GM18907 (cell line): ENCODE results near the gene TNFAIP2.

ENCODE experiments used
- ATAC-seq: cut with Tn5 transposase; IDR thresholded peaks from one replicate; pipeline ENCODE4 v1.9.1; 2021; ENCODE audit warnings: mild to moderate bottlenecking, moderate library complexity; ENCODE audit not compliant: unreplicated experiment

TNFAIP2 gene, protein sequence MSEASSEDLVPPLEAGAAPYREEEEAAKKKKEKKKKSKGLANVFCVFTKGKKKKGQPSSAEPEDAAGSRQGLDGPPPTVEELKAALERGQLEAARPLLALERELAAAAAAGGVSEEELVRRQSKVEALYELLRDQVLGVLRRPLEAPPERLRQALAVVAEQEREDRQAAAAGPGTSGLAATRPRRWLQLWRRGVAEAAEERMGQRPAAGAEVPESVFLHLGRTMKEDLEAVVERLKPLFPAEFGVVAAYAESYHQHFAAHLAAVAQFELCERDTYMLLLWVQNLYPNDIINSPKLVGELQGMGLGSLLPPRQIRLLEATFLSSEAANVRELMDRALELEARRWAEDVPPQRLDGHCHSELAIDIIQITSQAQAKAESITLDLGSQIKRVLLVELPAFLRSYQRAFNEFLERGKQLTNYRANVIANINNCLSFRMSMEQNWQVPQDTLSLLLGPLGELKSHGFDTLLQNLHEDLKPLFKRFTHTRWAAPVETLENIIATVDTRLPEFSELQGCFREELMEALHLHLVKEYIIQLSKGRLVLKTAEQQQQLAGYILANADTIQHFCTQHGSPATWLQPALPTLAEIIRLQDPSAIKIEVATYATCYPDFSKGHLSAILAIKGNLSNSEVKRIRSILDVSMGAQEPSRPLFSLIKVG

DNA sequence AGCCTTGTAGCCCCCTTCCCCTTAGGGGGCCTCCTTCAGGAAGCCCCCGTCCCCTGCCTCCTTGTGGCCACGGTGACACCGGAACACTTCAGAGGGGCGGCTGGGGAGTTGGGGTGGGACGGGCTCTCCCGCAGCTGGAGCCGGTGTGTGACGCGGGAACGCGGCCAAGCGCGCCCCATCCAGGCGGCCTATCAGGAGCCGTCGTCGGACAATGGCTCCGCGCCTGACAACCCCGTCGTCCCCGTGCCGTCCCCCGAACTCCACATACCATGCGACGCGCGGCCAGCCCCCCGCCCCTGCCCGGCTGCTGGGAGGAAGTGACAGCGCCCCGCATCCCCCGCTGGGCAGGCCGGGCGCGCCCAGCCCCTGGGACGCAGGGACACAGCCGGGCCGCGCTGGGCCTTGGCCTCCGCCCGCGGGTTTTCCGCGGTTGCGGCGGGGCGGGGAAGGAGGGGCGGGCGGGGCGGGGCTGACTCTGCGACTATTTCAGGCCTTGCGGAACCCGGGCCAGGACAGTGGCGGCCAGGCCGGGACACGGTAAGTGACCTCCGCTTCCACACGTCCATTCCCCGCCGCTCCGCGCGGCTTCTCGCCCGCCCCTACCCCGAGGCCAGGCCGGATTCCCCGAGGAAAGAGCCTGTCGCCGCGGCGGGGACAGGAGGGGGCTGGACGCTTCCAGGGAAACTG lies at the start of gene TNFAIP2:
TSS of gene TNFAIP2 (plus strand) at position 515 of the 687 bp plus-strand sequence. CDS start 2,997 bp downstream, outside the sequence.
- ATAC-seq: no peak

DNA sequence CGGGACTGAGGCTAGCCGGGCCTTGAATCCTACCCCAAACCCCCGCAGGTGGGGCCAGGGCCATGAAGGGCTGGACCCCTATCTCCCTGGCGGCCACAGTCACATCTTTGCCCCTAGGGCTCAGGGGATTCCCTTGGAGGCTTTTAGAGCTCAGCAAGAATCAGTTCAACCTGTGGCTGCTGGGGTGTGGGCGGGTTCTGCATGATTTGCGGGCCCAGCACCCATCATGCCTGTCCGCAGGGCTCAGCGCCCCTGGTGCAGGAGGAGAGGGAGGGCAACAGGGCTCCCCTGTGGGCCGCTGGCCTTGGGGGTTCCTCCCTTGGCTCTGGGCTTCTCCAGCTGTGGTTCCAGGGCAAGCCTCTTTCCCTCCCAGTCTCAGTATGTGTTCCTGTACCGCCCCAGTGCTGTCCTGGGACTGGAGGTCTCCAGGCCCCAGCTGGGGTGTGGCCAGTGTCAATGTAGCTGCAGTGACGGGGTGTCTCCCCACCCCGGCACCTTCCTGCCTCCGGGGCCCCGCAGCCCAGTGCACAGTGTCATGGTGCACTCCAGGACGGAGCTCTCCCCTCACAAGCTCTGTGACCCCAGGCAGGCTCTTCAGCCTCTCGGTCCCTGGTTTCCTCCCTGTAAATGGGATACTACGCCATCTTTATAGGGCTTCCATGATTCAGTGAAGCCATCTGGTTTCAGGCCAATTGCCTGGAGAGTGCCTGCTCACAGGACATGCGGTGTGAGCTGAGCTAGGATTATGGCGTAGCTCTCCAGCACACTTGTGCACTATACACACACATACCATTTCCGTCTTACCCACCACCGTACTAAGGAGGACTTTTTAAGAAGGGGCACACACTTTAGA lies 49.2 kb upstream of the TNFAIP2 start:
- ATAC-seq: no peak

DNA sequence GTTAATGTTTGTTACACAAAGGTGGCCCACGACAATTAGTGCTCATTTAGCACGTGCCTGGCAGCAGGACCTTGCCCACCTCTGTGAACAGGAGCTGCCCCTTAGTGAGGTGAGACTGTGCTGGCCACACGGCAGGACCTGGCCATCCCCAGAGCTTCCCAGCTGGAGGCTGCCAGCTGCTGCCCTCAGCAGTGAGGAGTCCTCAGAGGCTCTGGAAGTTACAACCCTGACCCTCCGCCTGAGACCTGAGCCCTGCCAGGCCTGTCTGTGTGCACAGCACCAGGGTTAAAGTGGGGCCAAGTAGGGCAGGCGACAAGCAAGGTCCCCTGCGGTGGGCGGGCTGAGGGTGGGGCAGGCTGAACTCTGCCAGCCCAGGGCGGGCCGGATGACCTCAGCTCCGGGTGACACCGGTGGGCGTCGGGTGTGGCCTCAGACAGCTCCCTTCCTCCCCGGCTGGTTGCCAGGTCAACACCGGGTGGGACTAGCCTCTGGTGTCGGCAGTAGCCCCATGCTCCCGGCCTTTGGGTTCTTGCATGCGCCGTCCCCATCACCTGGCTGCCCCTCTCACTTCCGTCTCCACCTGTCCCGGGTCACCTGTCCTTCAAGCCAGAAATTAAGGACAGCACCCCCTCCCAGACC lies 48.4 kb upstream of the TNFAIP2 start:
- no peak for ATAC-seq

DNA sequence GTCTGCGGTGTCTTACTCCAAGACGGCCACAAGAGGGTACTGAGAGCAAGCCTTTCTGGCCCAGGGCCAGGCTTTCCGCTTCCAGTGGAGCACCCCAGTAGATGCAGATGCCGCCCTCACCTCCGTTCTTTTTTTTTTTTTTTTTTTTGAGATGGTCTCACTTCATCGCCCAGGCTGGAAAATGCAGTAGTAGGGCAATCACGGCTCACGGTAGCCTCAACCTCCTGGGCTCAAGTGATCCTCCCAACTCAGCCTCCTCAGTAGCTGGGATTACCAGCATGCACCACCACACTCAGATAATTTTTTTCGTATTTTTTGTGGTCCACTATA lies 44.9 kb upstream of the TNFAIP2 start:
- peak; percentile 53 for ATAC-seq

DNA sequence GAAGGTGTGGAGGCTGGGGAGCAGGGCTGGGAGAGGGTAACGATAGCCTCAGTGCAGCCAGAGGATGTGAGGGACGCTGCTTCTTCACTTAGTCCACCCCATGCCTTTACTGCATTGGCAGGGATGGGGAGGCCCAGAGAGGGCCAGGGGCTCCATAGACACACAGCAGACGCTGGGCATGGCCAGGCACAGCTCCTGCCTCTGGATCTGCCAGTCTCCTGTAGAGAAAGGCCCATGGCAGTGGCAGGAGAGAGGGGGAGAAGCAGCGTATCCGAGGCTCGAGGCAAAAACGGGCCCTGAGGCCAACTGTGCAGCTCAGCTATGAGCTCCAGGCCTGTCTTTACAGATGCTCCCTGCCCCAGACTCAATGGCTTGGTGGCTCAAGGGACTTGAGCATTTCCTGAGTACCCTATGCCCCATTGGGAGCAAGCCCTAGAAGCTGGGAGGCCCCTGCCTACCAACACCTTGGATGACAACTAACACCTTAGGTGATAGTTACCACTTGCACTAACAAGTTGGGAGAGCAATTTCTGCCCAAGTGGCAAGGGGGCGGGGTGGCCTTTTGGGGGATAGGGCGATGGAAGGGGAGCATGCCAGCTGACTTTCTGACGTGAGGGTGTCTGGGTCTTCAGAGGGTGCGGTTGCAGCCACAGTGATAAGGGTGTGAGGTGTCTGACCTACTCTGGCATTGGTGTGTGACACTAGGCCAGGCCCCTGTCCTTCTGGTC lies 44.2 kb upstream of the TNFAIP2 start:
- no peak for ATAC-seq

DNA sequence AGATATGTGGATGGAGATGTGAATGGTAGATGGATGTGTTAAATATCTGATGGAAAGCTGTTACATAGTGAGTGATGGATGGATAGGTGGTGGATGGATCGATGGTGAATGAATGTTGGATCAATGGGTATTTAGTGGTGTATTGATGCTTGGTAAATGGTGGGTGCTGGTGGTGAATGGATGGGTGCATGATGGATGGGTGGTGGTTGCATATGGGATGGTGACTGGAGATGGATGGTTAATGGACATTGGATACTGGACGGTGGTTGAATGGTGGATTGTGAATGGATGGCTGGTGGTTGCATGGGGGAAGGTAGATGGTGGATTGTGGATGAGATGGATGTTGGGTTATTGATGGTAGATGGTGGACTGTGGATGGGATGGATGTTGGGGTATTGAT lies 41.3 kb upstream of the TNFAIP2 start:
- no peak for ATAC-seq

DNA sequence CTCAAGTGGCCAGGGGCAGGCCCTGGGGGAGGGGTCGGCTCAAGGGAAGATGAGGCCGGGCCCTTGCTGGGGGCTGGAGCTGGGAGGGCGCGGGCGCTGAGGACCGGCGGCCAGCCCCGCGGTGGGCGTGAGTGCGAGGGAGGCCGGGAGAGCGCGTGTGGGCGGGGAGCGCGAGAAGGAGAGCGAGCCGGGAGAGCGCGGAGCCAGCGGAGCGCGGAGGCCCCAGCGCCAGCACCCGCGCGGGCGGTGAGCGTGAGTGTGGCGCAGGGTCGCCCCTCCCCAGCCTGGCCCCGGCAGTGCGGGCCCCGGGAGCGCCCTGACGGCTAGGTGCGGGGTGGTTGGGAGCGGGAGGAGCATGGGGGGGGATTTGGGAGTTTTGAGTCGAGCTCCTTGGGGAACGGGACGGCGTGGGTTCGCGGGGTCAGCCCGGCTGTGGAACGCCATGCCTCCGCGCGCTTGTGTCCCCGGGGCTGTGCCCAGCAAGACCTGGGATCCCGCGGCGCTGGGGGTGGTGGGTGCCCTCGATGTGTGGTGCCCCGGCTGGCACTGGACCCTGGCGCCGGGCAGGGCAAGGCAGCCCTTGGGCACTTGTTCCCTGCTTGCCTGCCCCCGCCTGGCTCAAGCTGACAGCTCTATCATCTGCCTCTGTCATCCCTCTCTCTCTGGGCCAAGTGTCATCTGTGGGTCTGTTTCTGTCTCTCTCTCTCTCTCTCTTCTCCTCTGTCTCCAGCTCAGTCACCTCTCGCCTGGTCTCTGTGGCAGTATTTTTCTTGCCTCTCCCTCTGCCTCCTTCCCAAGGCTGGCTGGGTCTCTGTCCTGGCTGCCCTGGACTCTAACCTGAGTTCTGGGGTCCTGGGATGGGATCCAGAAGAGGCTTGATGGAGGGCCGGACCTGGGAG lies 39.0 kb upstream of the TNFAIP2 start, which contains the start of gene LBHD2:
TSS of gene LBHD2 (plus strand) at position 190 of the 899 bp plus-strand sequence. CDS start 1,803 bp downstream, outside the sequence.
- no peak for ATAC-seq

DNA sequence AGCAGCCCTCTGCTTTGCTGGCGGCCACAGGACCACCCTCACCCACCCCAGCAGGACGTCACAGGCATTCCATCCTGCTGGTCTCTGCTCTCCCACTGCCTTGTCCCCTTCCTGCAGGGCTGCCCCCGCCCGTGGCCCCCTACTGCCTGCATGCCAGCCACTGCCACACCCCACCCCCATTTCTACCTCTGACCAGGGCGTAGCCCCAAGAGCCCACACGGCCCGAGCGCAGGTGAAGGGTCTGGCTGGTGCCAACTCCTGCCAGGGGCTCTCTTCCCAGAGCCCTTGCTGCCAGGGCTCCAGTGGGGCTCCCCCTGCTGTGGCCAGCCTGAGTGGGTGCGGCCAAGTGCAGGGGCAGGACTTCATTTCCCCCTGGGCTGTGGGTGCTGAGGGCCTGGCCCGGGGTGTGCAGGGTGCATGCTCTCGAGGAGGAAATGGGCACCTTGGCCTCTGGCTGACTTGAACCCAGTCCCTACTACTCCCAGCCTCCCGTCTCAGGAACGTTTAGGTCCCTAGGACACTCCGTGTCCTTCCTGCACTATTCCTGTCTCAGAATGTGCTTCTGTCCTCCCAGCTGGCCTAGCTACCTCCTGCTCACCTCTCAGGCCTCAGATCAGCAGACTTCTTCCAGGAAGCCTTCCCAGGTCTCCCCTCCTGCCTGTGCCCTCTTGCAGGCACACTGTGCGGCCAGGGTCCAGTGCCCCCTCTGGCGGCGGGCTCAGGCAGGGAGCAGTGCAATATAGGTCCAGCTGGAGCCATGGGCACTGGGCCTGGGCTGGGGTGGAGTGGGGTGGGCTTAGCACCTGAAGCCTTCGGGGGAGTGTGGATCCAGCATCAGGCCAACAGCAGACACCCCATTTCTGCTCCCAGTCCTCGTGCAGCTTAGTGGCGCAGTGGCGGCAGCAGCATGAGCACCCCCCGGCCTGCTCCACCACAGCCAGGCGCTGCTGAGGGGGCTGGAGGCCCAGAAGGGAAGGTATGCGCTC lies 37.9 kb upstream of the TNFAIP2 start:
- no peak for ATAC-seq

DNA sequence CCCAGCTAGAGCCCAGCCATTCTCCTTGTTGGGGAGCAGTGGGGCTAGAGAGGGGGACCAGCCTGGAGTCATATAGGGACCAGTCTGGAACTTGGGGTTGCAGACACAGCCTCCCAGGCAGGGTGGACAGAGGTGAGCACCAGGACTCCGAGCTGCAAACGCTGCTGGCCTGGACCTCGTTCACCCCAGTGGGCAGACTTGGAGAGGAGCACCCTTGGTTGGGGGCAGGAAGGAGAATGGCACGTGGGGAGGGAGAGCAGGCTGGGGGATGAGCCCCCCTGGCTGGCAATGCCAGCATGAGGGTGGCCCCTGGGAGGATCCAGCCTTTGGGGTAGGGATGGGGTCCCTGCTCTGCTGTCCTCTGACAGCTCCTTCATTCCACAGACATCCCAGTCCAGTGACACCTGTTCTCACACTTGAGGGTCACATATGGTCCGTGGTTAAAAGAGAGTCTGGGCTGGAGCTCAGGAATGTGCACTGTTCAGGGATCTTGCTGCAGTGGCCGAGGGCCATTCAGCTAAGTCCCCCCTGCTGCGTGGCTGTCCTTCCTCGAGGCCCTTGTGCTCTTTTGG lies 36.4 kb upstream of the TNFAIP2 start:
- ATAC-seq: no peak

DNA sequence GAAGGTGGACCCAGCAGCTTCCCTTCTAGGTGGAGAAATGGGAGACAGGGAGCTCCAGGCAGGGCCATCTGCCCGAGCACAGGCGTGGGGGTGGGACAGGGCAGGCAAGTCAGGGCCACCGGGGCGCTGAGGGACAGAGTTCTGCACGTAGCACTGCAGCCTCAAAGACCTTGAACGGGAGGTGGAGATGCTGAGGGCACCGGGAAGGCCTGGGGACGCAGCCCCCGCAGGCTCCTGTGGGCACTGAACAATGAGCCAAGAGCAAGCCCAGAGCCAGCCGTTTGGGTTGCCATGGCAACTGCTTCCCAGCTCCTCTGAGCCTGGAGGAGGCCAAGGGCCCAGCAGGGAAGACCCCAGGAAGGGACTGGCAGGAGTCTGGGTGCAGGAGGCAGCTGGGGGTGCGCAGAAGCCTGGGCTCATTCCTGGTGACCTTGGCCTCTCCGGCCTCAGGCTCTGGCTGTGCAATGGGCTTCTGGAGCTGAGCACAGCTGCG lies 35.9 kb upstream of the TNFAIP2 start:
- no peak for ATAC-seq

DNA sequence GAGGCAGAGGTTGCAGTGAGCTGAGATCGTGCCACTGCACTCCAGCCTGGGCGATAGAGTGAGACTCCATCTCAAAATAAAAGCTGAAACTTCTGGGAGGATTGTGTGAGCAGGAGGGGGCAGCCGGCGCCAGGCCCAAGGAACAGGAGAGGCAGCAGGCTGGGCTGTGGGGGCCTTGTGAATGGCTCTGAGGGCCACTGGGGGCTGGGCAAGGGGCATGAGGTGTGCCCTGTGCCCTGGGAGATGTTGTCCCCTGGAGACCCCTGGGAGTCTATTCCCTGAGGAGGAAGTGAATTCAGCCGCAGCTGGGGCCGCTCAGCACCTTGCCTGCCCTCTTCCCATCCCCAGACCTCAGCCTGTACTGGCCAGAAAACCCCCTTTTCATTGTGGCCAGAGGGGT lies 34.3 kb upstream of the TNFAIP2 start:
- no peak for ATAC-seq

DNA sequence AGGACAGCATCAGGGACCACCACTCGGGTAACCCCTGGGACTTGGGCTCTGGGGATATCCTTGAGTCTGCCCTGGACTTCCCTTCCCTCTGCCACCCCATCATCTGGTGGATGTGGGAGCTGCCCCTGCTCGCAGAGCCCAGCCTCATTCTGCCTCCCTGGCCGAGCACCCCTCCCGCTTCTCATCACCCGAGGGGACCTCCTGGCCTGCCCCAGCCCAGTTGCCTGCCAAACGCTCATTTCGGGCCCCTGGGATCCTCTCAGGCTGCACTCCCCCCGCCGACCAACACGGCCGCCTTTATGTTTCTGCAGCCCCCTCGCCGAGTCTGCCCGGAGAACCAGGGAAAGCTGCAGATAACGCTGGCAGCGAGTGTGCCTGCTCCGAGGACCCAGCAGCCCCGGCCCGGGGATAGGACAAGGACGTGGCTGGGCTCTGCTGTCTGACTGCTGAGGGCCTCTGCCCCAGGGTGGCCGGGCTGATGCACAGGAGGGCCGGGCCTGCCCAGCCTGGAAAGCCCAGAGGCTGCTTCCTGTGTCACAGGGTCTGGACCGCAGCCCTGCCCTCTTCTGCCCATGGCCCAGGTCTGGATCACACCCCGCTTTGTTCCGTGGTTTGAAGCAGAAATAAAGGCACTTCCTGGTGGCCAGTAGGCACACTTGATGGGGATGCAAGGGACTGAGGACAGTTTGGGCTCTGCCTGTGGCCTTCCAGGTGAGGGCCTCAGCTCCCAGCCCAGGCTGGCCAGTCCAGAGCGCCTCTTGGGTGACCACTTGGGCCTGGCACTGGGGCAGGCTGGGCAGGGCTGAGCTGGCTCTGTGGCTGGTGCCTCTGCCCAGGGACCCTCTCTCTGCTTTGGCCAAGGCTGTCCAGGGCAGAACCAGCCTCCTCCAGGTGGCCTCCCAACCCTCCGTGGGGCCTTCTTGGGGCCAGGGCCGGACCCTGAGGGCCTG lies 33.6 kb upstream of the TNFAIP2 start:
- ATAC-seq: no peak

DNA sequence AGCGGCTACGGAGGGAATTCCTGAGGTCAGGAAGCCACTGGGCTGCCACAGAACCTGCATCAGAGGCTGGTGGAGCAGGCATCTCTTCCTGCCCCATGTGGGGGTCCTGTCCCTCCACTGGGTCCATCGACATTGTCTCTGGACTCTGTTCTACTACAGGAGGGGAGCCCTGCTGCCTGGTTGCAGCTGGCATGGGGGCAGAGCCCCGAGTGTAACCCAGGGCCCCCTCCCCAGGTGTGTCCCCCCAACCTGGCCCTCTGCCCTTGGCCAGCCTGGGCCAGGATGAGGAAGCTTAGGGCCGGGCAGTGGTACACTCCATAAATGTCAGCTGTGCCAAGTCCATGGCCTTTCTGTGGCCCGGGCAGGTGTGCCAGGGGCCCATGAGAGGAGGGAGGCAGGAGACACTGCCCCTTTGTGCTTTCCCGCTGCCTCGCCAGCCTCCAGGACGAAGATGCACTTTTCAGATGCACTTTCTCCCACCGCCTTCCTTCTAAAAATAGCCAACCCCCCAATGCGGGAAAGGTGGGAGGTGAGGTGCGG lies 32.7 kb upstream of the TNFAIP2 start:
- no peak for ATAC-seq

DNA sequence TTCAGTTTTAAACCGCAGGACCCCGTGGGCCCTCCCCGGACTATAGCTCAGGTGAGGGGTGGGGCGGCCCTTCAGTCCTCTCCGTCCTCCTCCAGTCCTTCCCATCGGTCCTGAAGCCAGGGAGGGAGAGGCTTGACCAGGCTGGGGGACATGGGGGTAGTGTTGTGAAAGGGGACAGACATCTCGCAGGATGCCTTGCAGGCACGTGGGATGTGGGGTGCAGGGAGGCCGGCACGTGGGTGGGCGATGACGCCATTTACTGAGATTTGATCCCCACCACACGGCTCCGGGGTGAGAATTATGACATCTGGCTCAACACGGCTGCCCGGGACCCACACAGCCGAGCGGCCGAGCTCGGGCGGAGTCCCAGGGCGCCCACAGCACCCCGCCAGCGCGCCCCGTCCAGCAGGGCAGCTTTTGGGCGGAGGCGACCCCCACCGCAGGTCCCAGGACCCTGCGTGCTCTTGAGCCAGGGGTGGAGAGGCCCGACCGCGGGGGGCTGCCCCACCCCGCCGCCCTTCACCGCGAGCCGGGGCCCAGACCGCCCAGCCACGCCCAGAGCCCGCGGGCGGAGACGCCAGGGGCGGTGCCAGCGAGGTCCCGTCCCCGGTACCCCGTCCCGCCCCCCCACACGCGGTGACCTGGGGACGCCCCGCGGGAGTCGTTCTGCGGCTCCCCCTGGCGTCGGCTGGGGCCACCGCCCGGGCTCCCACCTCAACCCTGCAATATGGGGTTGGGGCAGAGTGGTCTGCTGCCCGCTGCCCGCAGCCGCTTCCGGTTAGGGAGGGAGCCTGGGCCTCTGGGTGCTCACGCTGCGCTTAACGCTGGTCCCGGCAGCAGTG lies 32.0 kb upstream of the TNFAIP2 start:
- no peak for ATAC-seq

DNA sequence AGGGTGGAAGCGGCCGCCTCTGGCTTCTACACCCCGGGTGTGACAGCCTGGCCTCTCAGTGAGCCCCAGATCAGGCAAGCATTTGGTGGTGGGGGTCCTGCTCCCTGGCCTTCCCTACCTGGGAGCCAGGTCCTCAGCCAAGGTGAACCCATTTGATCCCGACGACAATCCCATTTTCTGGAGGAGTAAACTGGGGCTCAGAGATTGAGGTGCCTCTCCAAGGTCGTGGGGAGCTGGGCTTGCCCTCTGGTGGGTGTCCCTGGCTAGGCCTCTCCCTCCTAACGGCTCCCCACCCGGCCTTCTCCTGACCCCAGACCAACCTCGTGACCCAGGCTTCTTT lies 31.4 kb upstream of the TNFAIP2 start:
- ATAC-seq: no peak
